Esophagus muscularis mucosa (tissue), 3 donors: ENCODE measurements around the gene CDC23.

ENCODE experiments used
- POLR2AphosphoS5 ChIP-seq, 2 donors: sonication (generic); formaldehyde crosslinking; IDR thresholded peaks; one replicate each; pipeline ENCODE4 v1.6.1; 2017; ENCODE audit warnings: antibody characterized with exemption in 2 of 2
- TF ChIP-seq, protein P1 (sequence below), 3 experiments: fragments of 200-600 bp in 2 of 3; fragments of 450-650 bp in 1 of 3; sonication (generic) in 2 of 3; IDR thresholded peaks; one replicate each; pipeline ENCODE4 v1.5.1; 2017 to 2019; ENCODE audit warnings: antibody characterized with exemption in 3 of 3, mild to moderate bottlenecking in 2 of 3, moderate library complexity in 1 of 3

GRCh38 chr5:138180183-138180782, 32.8 kb downstream of the CDC23 start:
- no peak for TF ChIP-seq POLR2AphosphoS5 (IDR thresholded peaks at IDR 0.05)
- TF ChIP-seq, protein P1, sequence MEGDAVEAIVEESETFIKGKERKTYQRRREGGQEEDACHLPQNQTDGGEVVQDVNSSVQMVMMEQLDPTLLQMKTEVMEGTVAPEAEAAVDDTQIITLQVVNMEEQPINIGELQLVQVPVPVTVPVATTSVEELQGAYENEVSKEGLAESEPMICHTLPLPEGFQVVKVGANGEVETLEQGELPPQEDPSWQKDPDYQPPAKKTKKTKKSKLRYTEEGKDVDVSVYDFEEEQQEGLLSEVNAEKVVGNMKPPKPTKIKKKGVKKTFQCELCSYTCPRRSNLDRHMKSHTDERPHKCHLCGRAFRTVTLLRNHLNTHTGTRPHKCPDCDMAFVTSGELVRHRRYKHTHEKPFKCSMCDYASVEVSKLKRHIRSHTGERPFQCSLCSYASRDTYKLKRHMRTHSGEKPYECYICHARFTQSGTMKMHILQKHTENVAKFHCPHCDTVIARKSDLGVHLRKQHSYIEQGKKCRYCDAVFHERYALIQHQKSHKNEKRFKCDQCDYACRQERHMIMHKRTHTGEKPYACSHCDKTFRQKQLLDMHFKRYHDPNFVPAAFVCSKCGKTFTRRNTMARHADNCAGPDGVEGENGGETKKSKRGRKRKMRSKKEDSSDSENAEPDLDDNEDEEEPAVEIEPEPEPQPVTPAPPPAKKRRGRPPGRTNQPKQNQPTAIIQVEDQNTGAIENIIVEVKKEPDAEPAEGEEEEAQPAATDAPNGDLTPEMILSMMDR (IDR thresholded peaks at IDR 0.05), result no peak
